Omental fat pad (tissue), 4 donors: ENCODE results near the gene SLC12A7. TPM values are rescaled to one million over a fixed set of nuclear protein-coding genes. Genes with fewer than 3 reads are reported as not detected.

Source experiments
- ATAC-seq: fragments of 150-250 bp; one replicate; pipeline ENCODE4 v1.9.1; 2016; ENCODE audit warnings: mild to moderate bottlenecking, moderate library complexity; ENCODE audit not compliant: low FRiP score
- DNase-seq: peaks from one replicate; pipeline ENCODE4 v3.0.0-alpha.2; 2019; ENCODE audit warnings: low spot score
- total RNA-seq, 4 donors: library from RNA; depleted of rRNA; stranded (reverse); fragments of >200 nt; gene quantifications; one replicate each; pipeline ENCODE4 v1.1.0, GENCODE V29; 2016
- TF ChIP-seq, protein P1 (sequence below), 3 donors: fragments of 450-650 bp; IDR thresholded peaks; one replicate each; pipeline ENCODE4 v1.5.1; 2016 to 2017; ENCODE audit warnings: antibody characterized with exemption in 3 of 3, mild to moderate bottlenecking in 3 of 3, moderate library complexity in 2 of 3

SLC12A7 gene
- total RNA-seq, 4 donors from 2014 or later, result 17.2 to 39.0 (median 27.5) TPM

DNA sequence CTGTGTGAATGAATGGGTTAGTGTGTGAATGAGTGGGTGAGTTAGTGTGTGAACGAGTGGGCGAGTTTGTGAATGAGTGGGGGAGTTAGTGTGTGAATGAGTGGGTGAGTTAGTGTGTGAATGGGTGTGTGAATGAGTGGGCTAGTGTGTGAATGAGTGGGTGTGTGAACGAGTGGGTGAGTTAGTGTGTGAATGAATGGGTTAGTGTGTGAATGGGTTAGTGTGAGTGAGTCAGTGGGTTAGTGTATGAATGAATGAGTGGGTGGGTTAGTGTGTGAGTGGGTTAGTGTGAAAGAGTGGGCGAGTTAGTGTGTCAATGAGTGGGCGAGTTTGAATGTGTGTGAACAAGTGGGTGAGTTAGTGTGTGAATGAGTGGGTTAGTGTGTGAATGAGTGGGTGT is 67.7 kb downstream of the SLC12A7 start:
- TF ChIP-seq, protein P1, sequence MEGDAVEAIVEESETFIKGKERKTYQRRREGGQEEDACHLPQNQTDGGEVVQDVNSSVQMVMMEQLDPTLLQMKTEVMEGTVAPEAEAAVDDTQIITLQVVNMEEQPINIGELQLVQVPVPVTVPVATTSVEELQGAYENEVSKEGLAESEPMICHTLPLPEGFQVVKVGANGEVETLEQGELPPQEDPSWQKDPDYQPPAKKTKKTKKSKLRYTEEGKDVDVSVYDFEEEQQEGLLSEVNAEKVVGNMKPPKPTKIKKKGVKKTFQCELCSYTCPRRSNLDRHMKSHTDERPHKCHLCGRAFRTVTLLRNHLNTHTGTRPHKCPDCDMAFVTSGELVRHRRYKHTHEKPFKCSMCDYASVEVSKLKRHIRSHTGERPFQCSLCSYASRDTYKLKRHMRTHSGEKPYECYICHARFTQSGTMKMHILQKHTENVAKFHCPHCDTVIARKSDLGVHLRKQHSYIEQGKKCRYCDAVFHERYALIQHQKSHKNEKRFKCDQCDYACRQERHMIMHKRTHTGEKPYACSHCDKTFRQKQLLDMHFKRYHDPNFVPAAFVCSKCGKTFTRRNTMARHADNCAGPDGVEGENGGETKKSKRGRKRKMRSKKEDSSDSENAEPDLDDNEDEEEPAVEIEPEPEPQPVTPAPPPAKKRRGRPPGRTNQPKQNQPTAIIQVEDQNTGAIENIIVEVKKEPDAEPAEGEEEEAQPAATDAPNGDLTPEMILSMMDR (IDR thresholded peaks at IDR 0.05), result no peak
- ATAC-seq, result no peak
- DNase-seq, result no peak

- DNase-seq (no peak), ATAC-seq (no peak)
These were observed 68.5 kb downstream of the SLC12A7 start for GRCh38 chr5:1043327-1043726.

GRCh38 chr5:1042626-1043025 is 69.2 kb downstream of the SLC12A7 start:
- TF ChIP-seq, protein P1 (IDR thresholded peaks at IDR 0.05), result no peak
- ATAC-seq, result no peak
- DNase-seq, result no peak

More at GRCh38 chr5:1043327-1043726, 68.5 kb downstream of the SLC12A7 start:
- TF ChIP-seq, protein P1 (IDR thresholded peaks at IDR 0.05), result no peak

DNA sequence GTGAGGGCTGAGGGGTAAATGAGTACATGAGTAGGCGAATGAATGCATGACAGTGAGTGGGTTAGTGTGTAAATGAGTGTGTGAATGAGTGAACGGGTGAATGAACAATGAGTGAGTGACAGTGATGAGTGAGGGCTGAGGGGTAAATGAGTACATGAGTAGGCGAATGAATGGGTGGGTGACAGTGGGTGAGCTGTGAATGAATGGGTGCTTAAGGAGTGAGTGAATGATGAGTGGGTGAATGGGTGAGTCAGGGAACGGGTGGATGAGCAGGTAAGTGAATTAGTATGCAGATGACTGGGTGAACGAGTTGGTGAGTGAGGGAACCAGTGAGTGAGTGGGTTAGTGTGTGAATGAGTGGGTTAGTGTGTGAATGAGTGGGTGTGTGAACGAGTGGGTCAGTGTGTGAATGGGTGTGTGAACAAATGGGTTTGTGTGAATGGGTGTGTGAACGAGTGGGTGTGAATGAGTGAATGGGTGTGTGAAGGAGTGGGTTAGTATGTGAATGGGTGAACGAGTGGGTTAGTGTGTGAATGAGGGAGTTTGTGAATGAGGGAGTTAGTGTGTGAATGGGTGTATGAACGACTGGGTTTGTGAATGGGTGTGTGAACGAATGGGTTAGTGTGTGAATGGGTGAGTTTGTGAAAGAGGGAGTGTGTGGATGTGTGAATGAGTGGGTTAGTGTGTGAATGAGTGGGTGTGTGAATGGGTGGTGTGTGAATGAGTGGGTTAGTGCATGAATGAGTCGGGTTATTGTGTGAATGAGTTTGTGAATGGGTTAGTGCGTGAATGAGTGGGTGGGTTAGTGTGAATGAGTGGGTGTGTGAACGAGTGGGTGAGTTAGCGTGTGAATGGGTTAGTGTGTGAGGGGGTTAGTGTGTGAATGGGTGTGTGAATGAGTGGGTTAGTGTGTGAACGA is 70.4 kb downstream of the SLC12A7 start:
- DNase-seq (no peak), ATAC-seq (no peak)
- TF ChIP-seq, protein P1 (IDR thresholded peaks at IDR 0.05), result no peak

- DNase-seq (no peak), ATAC-seq (no peak)
- TF ChIP-seq, protein P1 (IDR thresholded peaks at IDR 0.05), result no peak
These were observed 71.3 kb downstream of the SLC12A7 start for GRCh38 chr5:1040571-1040970.

- ATAC-seq (no peak), DNase-seq (no peak)
- TF ChIP-seq, protein P1 (IDR thresholded peaks at IDR 0.05), result no peak
These were observed 72.1 kb downstream of the SLC12A7 start for GRCh38 chr5:1039706-1040260.

DNA sequence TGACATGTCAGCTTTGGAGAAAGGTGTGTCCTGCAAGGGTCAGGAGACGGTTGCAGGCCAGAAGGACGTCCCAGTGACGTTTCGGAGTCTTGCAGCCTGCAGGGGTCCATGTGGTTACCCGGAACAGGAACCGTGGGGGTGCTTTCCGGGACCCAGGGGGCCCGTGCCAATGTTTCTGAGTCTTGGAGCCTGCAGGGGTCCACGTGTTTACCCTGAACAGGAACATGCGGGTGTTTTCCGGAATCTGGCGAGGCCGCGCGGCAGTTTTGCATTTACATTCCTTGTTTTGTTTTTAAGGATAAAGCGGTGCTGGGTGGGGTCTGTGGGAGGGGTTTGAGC is 72.7 kb downstream of the SLC12A7 start:
- DNase-seq, result no peak
- TF ChIP-seq, protein P1 (IDR thresholded peaks at IDR 0.05), result no peak
- no peak for ATAC-seq
